ENCODE measurements around the gene BIRC7. TPM values are rescaled to one million over a fixed set of nuclear protein-coding genes. Genes with fewer than 3 reads are reported as not detected.

Gene BIRC7
- total and polyA plus RNA-seq, 2 of the 4 experiments (the other 2 are of a cell fraction) = not detected

- TF ChIP-seq RCOR1 (IDR thresholded peaks at IDR 0.05; ENCODE audit: insufficient replicate concordance, low read length) = no peak
Measured at GRCh38 chr20:63255931-63256704, 20.4 kb downstream of the BIRC7 start (continued).

- H2BK15ac ChIP-seq (ENCODE audit: low read depth, low read length) = no peak overlapping the region
- H3K14ac ChIP-seq (replicated peaks; ENCODE audit: low read depth, low read length) = no peak overlapping the region
- POLR2A ChIA-PET (ENCODE audit: unreplicated experiment) = no interaction called here
- no peak for ATAC-seq (ENCODE audit: low read depth)
- no peak overlapping the region for H3K9ac ChIP-seq (ENCODE audit: low read depth, low read length)
- no peaks in the 10 kb centered on the region for H3K36me3 ChIP-seq (ENCODE audit: control insufficient read depth, insufficient read depth, low read length)
- no peak overlapping the region for H3K27ac ChIP-seq (ENCODE audit: insufficient read depth, low read length)
- no peak overlapping the region for H2BK5ac ChIP-seq (ENCODE audit: low read depth, low read length, poor library complexity, severe bottlenecking)
- dilution Hi-C loops (cut with HindIII; ENCODE audit: low sequenced_read_pairs, unreplicated experiment) = no loop called here
- peaks cover 93% of the 10 kb centered on the region for H3K27me3 ChIP-seq (ENCODE audit: control insufficient read depth, insufficient read depth, low read length)
- 85% methylated on average over 4 of the region's 4 CpGs; no CpG with 5 or more reads in 1 of the 2 experiments for WGBS, 2 experiments (ENCODE audit: extremely low coverage in 2 of 2, insufficient read length in 1 of 2)
- no peak overlapping the region for H4K91ac ChIP-seq (ENCODE audit: insufficient read depth, low read depth, low read length)
- no peak overlapping the region for H2AK9ac ChIP-seq (replicated peaks; ENCODE audit: low read depth, low read length, poor library complexity)
- no peak overlapping the region for H3K56ac ChIP-seq (ENCODE audit: extremely low read depth, insufficient read depth, low read length)
- CTCF ChIA-PET = no interaction called here
- H3K4me3 ChIP-seq (ENCODE audit: insufficient read depth, low read depth, low read length) = no peak overlapping the region
- H3K79me1 ChIP-seq (ENCODE audit: low read depth in 1 of 2, low read length in 2 of 2) = no peaks in the 10 kb centered on the region
- H4K5ac ChIP-seq (ENCODE audit: low read depth, low read length) = no peak overlapping the region
- no peaks in the 10 kb centered on the region for H3K9me1 ChIP-seq (ENCODE audit: insufficient read depth, low read length)
- no TSS peak for BruUV-seq (replicated peaks)
- no peak overlapping the region for H4K8ac ChIP-seq (ENCODE audit: low read depth in 2 of 2, low read length in 2 of 2)
- no peak overlapping the region for H3K4me2 ChIP-seq (ENCODE audit: low read depth, low read length)
- H3K4ac ChIP-seq (ENCODE audit: low read depth, low read length) = no peak overlapping the region
- no peaks in the 10 kb centered on the region; the same call in 1 of the 2 replicates for H3K4me1 ChIP-seq (ENCODE audit: control insufficient read depth, insufficient read depth, low read length)
- intact Hi-C loops (cut with micrococcal nuclease) = no loop called here
- H3K18ac ChIP-seq (ENCODE audit: low read depth, low read length) = no peak overlapping the region
- no peak overlapping the region for H2BK120ac ChIP-seq (ENCODE audit: low read depth, low read length)
- no peak overlapping the region for H3K23ac ChIP-seq (ENCODE audit: low read depth, low read length)
- no peak overlapping the region for H2AK5ac ChIP-seq (ENCODE audit: low read depth, low read length)
- H4K20me1 ChIP-seq (ENCODE audit: insufficient read depth, low read length) = no peaks in the 10 kb centered on the region; the same call in 1 of the 2 replicates
- H2AFZ ChIP-seq (replicated peaks; ENCODE audit: low read length, poor library complexity) = no peak overlapping the region
- peaks cover 2% of the 10 kb centered on the region; the same call in 1 of the 2 replicates for H3K9me3 ChIP-seq (ENCODE audit: control insufficient read depth, insufficient read depth, low read length)
- no peak for DNase-seq
- H2BK20ac ChIP-seq (ENCODE audit: low read depth, low read length) = no peak overlapping the region
- in situ Hi-C loops (cut with MboI; ENCODE audit: low sequenced_read_pairs) = no loop called here
- no peak for TF ChIP-seq RCOR1 (IDR thresholded peaks at IDR 0.05; ENCODE audit: insufficient replicate concordance, low read length)
- no peak for TF ChIP-seq MAFK (IDR thresholded peaks at IDR 0.05; ENCODE audit: low read depth, low read length)
- TF ChIP-seq POLR2A (IDR thresholded peaks at IDR 0.05; ENCODE audit: low read depth, low read length) = no peak
- TF ChIP-seq CEBPB (IDR thresholded peaks at IDR 0.05; ENCODE audit: low read depth, low read length) = no peak
- TF ChIP-seq MAZ (IDR thresholded peaks at IDR 0.05; ENCODE audit: borderline replicate concordance, low read depth, low read length) = no peak
- TF ChIP-seq NFE2L2 (IDR thresholded peaks at IDR 0.05; ENCODE audit: low read depth, low read length) = no peak
- TF ChIP-seq MXI1 (IDR thresholded peaks at IDR 0.05; ENCODE audit: borderline replicate concordance, low read depth, low read length) = no peak
- TF ChIP-seq SMC3 (IDR thresholded peaks at IDR 0.05; ENCODE audit: low read depth, low read length) = no peak
- no peak for TF ChIP-seq RFX5 (IDR thresholded peaks at IDR 0.05; ENCODE audit: low read depth, low read length)
- TF ChIP-seq RAD21 (IDR thresholded peaks at IDR 0.05; ENCODE audit: low read length) = no peak
- no peak for TF ChIP-seq BHLHE40 (IDR thresholded peaks at IDR 0.05; ENCODE audit: low read depth, low read length)
- TF ChIP-seq CHD1 (IDR thresholded peaks at IDR 0.05; ENCODE audit: low read depth, low read length) = no peak
- no peak for TF ChIP-seq USF2 (IDR thresholded peaks at IDR 0.05; ENCODE audit: low read depth, low read length)
- no peak for TF ChIP-seq CTCF (conservative IDR thresholded peaks at IDR 0.05; ENCODE audit: low read depth, low read length)
Measured at GRCh38 chr20:63256954-63257353, 21.2 kb downstream of the BIRC7 start.

Data from IMR-90 (cell line).